Measurements from ENCODE around the gene LINC00237.

- TF ChIP-seq, protein P1, sequence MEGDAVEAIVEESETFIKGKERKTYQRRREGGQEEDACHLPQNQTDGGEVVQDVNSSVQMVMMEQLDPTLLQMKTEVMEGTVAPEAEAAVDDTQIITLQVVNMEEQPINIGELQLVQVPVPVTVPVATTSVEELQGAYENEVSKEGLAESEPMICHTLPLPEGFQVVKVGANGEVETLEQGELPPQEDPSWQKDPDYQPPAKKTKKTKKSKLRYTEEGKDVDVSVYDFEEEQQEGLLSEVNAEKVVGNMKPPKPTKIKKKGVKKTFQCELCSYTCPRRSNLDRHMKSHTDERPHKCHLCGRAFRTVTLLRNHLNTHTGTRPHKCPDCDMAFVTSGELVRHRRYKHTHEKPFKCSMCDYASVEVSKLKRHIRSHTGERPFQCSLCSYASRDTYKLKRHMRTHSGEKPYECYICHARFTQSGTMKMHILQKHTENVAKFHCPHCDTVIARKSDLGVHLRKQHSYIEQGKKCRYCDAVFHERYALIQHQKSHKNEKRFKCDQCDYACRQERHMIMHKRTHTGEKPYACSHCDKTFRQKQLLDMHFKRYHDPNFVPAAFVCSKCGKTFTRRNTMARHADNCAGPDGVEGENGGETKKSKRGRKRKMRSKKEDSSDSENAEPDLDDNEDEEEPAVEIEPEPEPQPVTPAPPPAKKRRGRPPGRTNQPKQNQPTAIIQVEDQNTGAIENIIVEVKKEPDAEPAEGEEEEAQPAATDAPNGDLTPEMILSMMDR (conservative IDR thresholded peaks at IDR 0.05 in 1 of 2, IDR thresholded peaks at IDR 0.05 in 1 of 2; ENCODE audit: extremely low read depth in 1 of 2, insufficient read depth in 1 of 2, low read depth in 1 of 2, low read length in 2 of 2) = no peak
- no peak for TF ChIP-seq EZH2 (IDR thresholded peaks at IDR 0.05; ENCODE audit: borderline replicate concordance, low read length)
Measured at GRCh38 chr20:21147593-21147992, 41.4 kb upstream of the LINC00237 start.

Measured in mammary epithelial cell (primary cell).